DND-41 (cell line): Measurements from ENCODE around the gene ACKR3.

Source experiments
- ATAC-seq: fragments of 200-7000 bp; cut with Tn5 transposase; 3 replicates; pipeline ENCODE4 v1.9.1; 2021; ENCODE audit warnings: low read depth; ENCODE audit not compliant: insufficient read depth
- DNase-seq: peaks from one replicate; pipeline ENCODE4 v3.0.0-alpha.2; 2020
- H2AFZ ChIP-seq: 2 replicates; pipeline ENCODE4 v1.6.0; 2012; ENCODE audit warnings: low read depth, low read length
- H3K27ac ChIP-seq: 2 replicates; pipeline ENCODE4 v1.5.1; 2012; ENCODE audit warnings: low read length, inconsistent platforms
- H3K27me3 ChIP-seq: fragments of 200-600 bp; sonication (generic); 2 replicates; pipeline ENCODE4 v1.6.0; 2012; ENCODE audit warnings: low read length, mild to moderate bottlenecking, inconsistent platforms; ENCODE audit not compliant: insufficient read depth, poor library complexity
- H3K36me3 ChIP-seq: 2 replicates; pipeline ENCODE4 v1.5.1; 2012; ENCODE audit warnings: low read length, inconsistent platforms; ENCODE audit not compliant: insufficient read depth
- H3K4me1 ChIP-seq: 2 replicates; pipeline ENCODE4 v1.5.1; 2012; ENCODE audit warnings: mild to moderate bottlenecking, low read length; ENCODE audit not compliant: insufficient read depth
- H3K4me2 ChIP-seq: 2 replicates; pipeline ENCODE4 v1.6.0; 2012; ENCODE audit warnings: mild to moderate bottlenecking, moderate library complexity, low read length, inconsistent platforms; ENCODE audit not compliant: insufficient read depth
- H3K4me3 ChIP-seq, 2 experiments: fragments of 200-600 bp in 1 of 2; shearing (Covaris generic) in 1 of 2; 2 replicates each; pipeline ENCODE4 v1.5.1; 2012 to 2016; ENCODE audit warnings: inconsistent platforms in 2 of 2, low read length in 2 of 2, mild to moderate bottlenecking in 2 of 2, low read depth in 1 of 2, moderate library complexity in 1 of 2
- H3K79me2 ChIP-seq: 2 replicates; pipeline ENCODE4 v1.6.0; 2012; ENCODE audit warnings: low read length, inconsistent platforms; ENCODE audit not compliant: insufficient read depth
- H3K9ac ChIP-seq: 2 replicates; pipeline ENCODE4 v1.6.0; 2012; ENCODE audit warnings: low read depth, mild to moderate bottlenecking, inconsistent platforms, low read length, moderate library complexity
- H3K9me3 ChIP-seq: 2 replicates; pipeline ENCODE4 v1.5.1; 2012; ENCODE audit warnings: low read length, moderate library complexity, mild to moderate bottlenecking, inconsistent platforms; ENCODE audit not compliant: insufficient read depth, severe bottlenecking
- H4K20me1 ChIP-seq: 2 replicates; pipeline ENCODE4 v1.6.0; 2012; ENCODE audit warnings: low read length; ENCODE audit not compliant: insufficient read depth
- CTCF ChIP-seq: IDR thresholded peaks from 2 replicates; pipeline ENCODE4 v1.5.1; 2012; ENCODE audit warnings: borderline replicate concordance, low read length, moderate library complexity, mild to moderate bottlenecking; ENCODE audit not compliant: poor library complexity, severe bottlenecking; ENCODE audit errors: extremely low read depth
- EZH2 ChIP-seq: IDR thresholded peaks from 3 replicates; pipeline ENCODE4 v1.6.1; 2012; ENCODE audit warnings: borderline replicate concordance, low read depth, mild to moderate bottlenecking, moderate library complexity, low read length, inconsistent platforms; ENCODE audit not compliant: severe bottlenecking

Gene ACKR3

GRCh38 chr2:236529606-236530005 is 40.0 kb upstream of the ACKR3 start:
- Histone ChIP-seq H3K9ac (no peak overlapping the region), H4K20me1 (no peaks in the 10 kb centered on the region), H2AFZ (no peak overlapping the region), H3K4me2 (no peak overlapping the region), H3K4me3 (no peak overlapping the region), H3K27me3 (no peaks in the 10 kb centered on the region), H3K4me1 (peaks cover 23% of the 10 kb centered on the region), H3K79me2 (no peaks in the 10 kb centered on the region), H3K9me3 (no peaks in the 10 kb centered on the region), H3K36me3 (no peaks in the 10 kb centered on the region), H3K27ac (no peak overlapping the region)
- no peak for ATAC-seq
- TF ChIP-seq CTCF (no peak), EZH2 (no peak)
- DNase-seq = no peak

- H3K4me1 ChIP-seq = peaks cover 23% of the 10 kb centered on the region
- H2AFZ ChIP-seq = no peak overlapping the region
- no peak overlapping the region for H3K4me3 ChIP-seq
- no peaks in the 10 kb centered on the region for H3K79me2 ChIP-seq
- no peaks in the 10 kb centered on the region for H4K20me1 ChIP-seq
- H3K36me3 ChIP-seq = no peaks in the 10 kb centered on the region
- no peak overlapping the region for H3K27ac ChIP-seq
- no peaks in the 10 kb centered on the region for H3K9me3 ChIP-seq
- TF ChIP-seq EZH2 (no peak), CTCF (no peak)
- DNase-seq (no peak), ATAC-seq (no peak)
- no peak overlapping the region for H3K9ac ChIP-seq
- no peaks in the 10 kb centered on the region for H3K27me3 ChIP-seq
- H3K4me2 ChIP-seq = no peak overlapping the region
Measured at GRCh38 chr2:236530512-236530911, 39.1 kb upstream of the ACKR3 start.

- Histone ChIP-seq H3K4me3 (no peak overlapping the region), H3K4me2 (no peak overlapping the region), H3K27ac (peak overlapping the region; percentile 56; the same call in 1 of the 2 replicates), H2AFZ (no peak overlapping the region), H3K9me3 (no peaks in the 10 kb centered on the region), H3K79me2 (no peaks in the 10 kb centered on the region), H4K20me1 (no peaks in the 10 kb centered on the region), H3K27me3 (no peaks in the 10 kb centered on the region), H3K9ac (no peak overlapping the region), H3K36me3 (no peaks in the 10 kb centered on the region), H3K4me1 (peaks cover 26% of the 10 kb centered on the region)
- DNase-seq (peak; percentile 47), ATAC-seq (peak; percentile 78)
- TF ChIP-seq EZH2 (no peak), CTCF (peak; percentile 17)
Measured at GRCh38 chr2:236531195-236531594, 38.4 kb upstream of the ACKR3 start.

GRCh38 chr2:236531996-236532395 is 37.6 kb upstream of the ACKR3 start:
- H3K36me3 ChIP-seq = no peaks in the 10 kb centered on the region
- H3K4me2 ChIP-seq = no peak overlapping the region
- ATAC-seq (peak; percentile 36), DNase-seq (peak; percentile 49)
- H2AFZ ChIP-seq = no peak overlapping the region
- H3K4me3 ChIP-seq = no peak overlapping the region
- H3K4me1 ChIP-seq = peaks cover 34% of the 10 kb centered on the region
- TF ChIP-seq EZH2 (no peak), CTCF (no peak)
- peak overlapping the region; percentile 56; the same call in 1 of the 2 replicates for H3K27ac ChIP-seq
- no peak overlapping the region for H3K9ac ChIP-seq
- H3K27me3 ChIP-seq = no peaks in the 10 kb centered on the region
- no peaks in the 10 kb centered on the region for H4K20me1 ChIP-seq
- no peaks in the 10 kb centered on the region for H3K9me3 ChIP-seq
- peaks cover under 1% of the 10 kb centered on the region; the same call in 1 of the 2 replicates for H3K79me2 ChIP-seq
